Measurements from ENCODE around the gene DCAF10. TPM values are rescaled to one million over a fixed set of nuclear protein-coding genes. Genes with fewer than 3 reads are reported as not detected.

Gene DCAF10
- total and polyA plus RNA-seq, 2 of the 13 experiments (the other 11 are each of a cell fraction or from before 2014, with no cell fraction given), result 9.2 to 20.3 TPM

GRCh38 chr9:37775216-37775919 lies 25.2 kb upstream of the DCAF10 start:
- H3K4me2 ChIP-seq (ENCODE audit: low read depth, low read length), result no peak overlapping the region
- H2AFZ ChIP-seq (ENCODE audit: low read length), result no peak overlapping the region
- no TSS peak for BruUV-seq (replicated peaks)
- no peaks in the 10 kb centered on the region for H3K79me2 ChIP-seq (ENCODE audit: insufficient read depth, low read length)
- FAIRE-seq (no peak), DNase-seq (ENCODE audit: low spot score) (no peak), ATAC-seq (no peak)
- H3K36me3 ChIP-seq (replicated peaks in 1 of 2; ENCODE audit: control insufficient read depth in 1 of 2, insufficient read depth in 2 of 2, low read length in 2 of 2), result peaks cover 8 to 47% of the 10 kb centered on the region in 2 experiments
- H3K4me1 ChIP-seq (ENCODE audit: insufficient read depth, low read length), result no peaks in the 10 kb centered on the region
- H3K27ac ChIP-seq (ENCODE audit: extremely low read length, insufficient read depth, low read length), result no peak overlapping the region
- in situ Hi-C loops (cut with HindIII; ENCODE audit: extremely low pct_ligation_motif_present, low pct_unique_long_range_greater_than_20kb) (no loop called here), intact Hi-C loops (cut with micrococcal nuclease; ENCODE audit: unreplicated experiment) (no loop called here)
- WGBS (ENCODE audit: low lambda C conversion rate), result 88% methylated on average over 1 of the region's 1 CpG
- no peaks in the 10 kb centered on the region for H4K20me1 ChIP-seq (ENCODE audit: insufficient read depth, low read length)
- POLR2A ChIA-PET, result interaction anchor here (1.7 kb wide), 1 partner anchor 10 kb away, joined by 6 read pairs; the partner anchor contains the start of gene EXOSC3
- H3K27me3 ChIP-seq (ENCODE audit: control insufficient read depth in 1 of 2, insufficient read depth in 2 of 2, low read length in 2 of 2), result no peaks in the 10 kb centered on the region
- CTCF ChIA-PET (ENCODE audit: low intra/inter-chr PET ratio, low total read pairs), result no interaction called here
- H3K4me3 ChIP-seq (replicated peaks in 1 of 3; ENCODE audit: insufficient read depth in 1 of 3, low read depth in 2 of 3, low read length in 3 of 3), result no peak overlapping the region
- no peak overlapping the region for H3K9ac ChIP-seq (ENCODE audit: insufficient read depth, low read depth, low read length)
- H3K9me3 ChIP-seq (ENCODE audit: low read length), result no peaks in the 10 kb centered on the region
- peak; percentile 33 for TF ChIP-seq AGO2 (optimal IDR thresholded peaks at IDR 0.05; ENCODE audit: low read depth, low read length)
- TF ChIP-seq NFYC (CRISPR knock-in tag; IDR thresholded peaks at IDR 0.05), result no peak
- TF ChIP-seq POLR2A (IDR thresholded peaks at IDR 0.05; ENCODE audit: insufficient read depth in 1 of 2, low read depth in 2 of 2, low read length in 2 of 2), result peak; percentile 3 to 11; a peak in 2 of 4 replicates
- peak; percentile 36; the same call in 1 of the 2 replicates for TF ChIP-seq POLR2AphosphoS5 (IDR thresholded peaks at IDR 0.05; ENCODE audit: low read depth, low read length)

GRCh38 chr9:37776328-37776727 lies 24.3 kb upstream of the DCAF10 start:
- Histone ChIP-seq H3K4me3 (replicated peaks in 1 of 3; ENCODE audit: insufficient read depth in 1 of 3, low read depth in 2 of 3, low read length in 3 of 3) (no peak overlapping the region), H3K36me3 (replicated peaks in 1 of 2; ENCODE audit: control insufficient read depth in 1 of 2, insufficient read depth in 2 of 2, low read length in 2 of 2) (peaks cover 7 to 51% of the 10 kb centered on the region in 2 experiments), H3K9me3 (ENCODE audit: low read length) (no peaks in the 10 kb centered on the region), H3K79me2 (ENCODE audit: insufficient read depth, low read length) (no peaks in the 10 kb centered on the region), H2AFZ (ENCODE audit: low read length) (no peak overlapping the region), H3K9ac (ENCODE audit: insufficient read depth, low read depth, low read length) (no peak overlapping the region), H3K4me2 (ENCODE audit: low read depth, low read length) (no peak overlapping the region), H4K20me1 (ENCODE audit: insufficient read depth, low read length) (no peaks in the 10 kb centered on the region), H3K27me3 (ENCODE audit: control insufficient read depth in 1 of 2, insufficient read depth in 2 of 2, low read length in 2 of 2) (no peaks in the 10 kb centered on the region), H3K27ac (ENCODE audit: extremely low read length, insufficient read depth, low read length) (no peak overlapping the region), H3K4me1 (ENCODE audit: insufficient read depth, low read length) (no peaks in the 10 kb centered on the region)
- whole genome bisulfite sequencing (ENCODE audit: low lambda C conversion rate), result 95% methylated on average over 5 of the region's 5 CpGs
- BruUV-seq (replicated peaks), result no TSS peak
- FAIRE-seq (no peak), ATAC-seq (no peak), DNase-seq (ENCODE audit: low spot score) (no peak)
- TF ChIP-seq ZNF337 (CRISPR knock-in tag; IDR thresholded peaks at IDR 0.05; ENCODE audit: borderline replicate concordance, low read depth), result no peak
- no peak for TF ChIP-seq NFE2L1 (CRISPR knock-in tag; IDR thresholded peaks at IDR 0.05; ENCODE audit: borderline replicate concordance)
- TF ChIP-seq TCF12 (IDR thresholded peaks at IDR 0.05), result no peak
- no peak for TF ChIP-seq TCF12 (CRISPR knock-in tag; IDR thresholded peaks at IDR 0.05)
- TF ChIP-seq NR2F1 (CRISPR knock-in tag; IDR thresholded peaks at IDR 0.05), result no peak
- TF ChIP-seq BRF2 (CRISPR knock-in tag; IDR thresholded peaks at IDR 0.05), result no peak
- in situ Hi-C loops (cut with HindIII; ENCODE audit: extremely low pct_ligation_motif_present, low pct_unique_long_range_greater_than_20kb), result no loop called here
- CTCF ChIA-PET (ENCODE audit: low intra/inter-chr PET ratio, low total read pairs), result no interaction called here
- intact Hi-C loops (cut with micrococcal nuclease; ENCODE audit: unreplicated experiment), result no loop called here
- POLR2A ChIA-PET, result interaction anchor here (1.0 kb wide), 1 partner anchor 9 kb away, joined by 3 read pairs; the partner anchor contains the start of gene EXOSC3

All from HepG2 (cell line).